ENCODE measurements around the gene HLA-DQA1. TPM values are rescaled to one million over a fixed set of nuclear protein-coding genes. Genes with fewer than 3 reads are reported as not detected.

HLA-DQA1 gene
- total and polyA plus RNA-seq, 2 donors (not counting 1 experiment from before 2014, with no cell fraction given): 0.10 TPM; not detected in 1

GRCh38 chr6:32662836-32663235, 25.6 kb downstream of the HLA-DQA1 start:
- Histone ChIP-seq H3K4me1 (ENCODE audit: control insufficient read depth, extremely low read depth, insufficient read depth, low read length) (no peaks in the 10 kb centered on the region), H4K20me1 (ENCODE audit: control insufficient read depth, extremely low read depth, insufficient read depth, low read length) (no peaks in the 10 kb centered on the region), H3K27me3 (ENCODE audit: control insufficient read depth, insufficient read depth, low read length) (peaks cover 7% of the 10 kb centered on the region), H3K27ac (ENCODE audit: insufficient read depth, low read length) (no peak overlapping the region), H3K79me2 (ENCODE audit: control insufficient read depth, insufficient read depth, low read length) (no peaks in the 10 kb centered on the region), H3K9ac (ENCODE audit: insufficient read depth, low read length) (no peak overlapping the region), H3K4me3 (replicated peaks in 1 of 4; ENCODE audit: control extremely low read depth in 1 of 4, insufficient read depth in 1 of 4, low read depth in 3 of 4, low read length in 4 of 4) (no peak overlapping the region), H2AFZ (ENCODE audit: low read length) (no peak overlapping the region), H3K9me3 (ENCODE audit: control insufficient read depth, insufficient read depth, low read depth, low read length) (no peaks in the 10 kb centered on the region), H3K36me3 (ENCODE audit: control insufficient read depth, insufficient read depth, low read length) (no peaks in the 10 kb centered on the region), H3K4me2 (ENCODE audit: extremely low read depth, insufficient read depth, low read length) (no peak overlapping the region)
- no peak for DNase-seq (ENCODE audit: low read depth in 2 of 2)
- TF ChIP-seq EZH2 (IDR thresholded peaks at IDR 0.05; ENCODE audit: low read length, missing control alignments): no peak
- no peak for TF ChIP-seq CTCF (conservative IDR thresholded peaks at IDR 0.05 in 1 of 2, IDR thresholded peaks at IDR 0.05 in 1 of 2; ENCODE audit: low read depth in 1 of 2, low read length in 2 of 2)

- TF ChIP-seq EZH2 (IDR thresholded peaks at IDR 0.05; ENCODE audit: low read length, missing control alignments): no peak
- TF ChIP-seq CTCF (conservative IDR thresholded peaks at IDR 0.05 in 1 of 2, IDR thresholded peaks at IDR 0.05 in 1 of 2; ENCODE audit: low read depth in 1 of 2, low read length in 2 of 2): no peak
- H3K9me3 ChIP-seq (ENCODE audit: control insufficient read depth, insufficient read depth, low read depth, low read length): no peaks in the 10 kb centered on the region
- H4K20me1 ChIP-seq (ENCODE audit: control insufficient read depth, extremely low read depth, insufficient read depth, low read length): no peaks in the 10 kb centered on the region
- H3K27me3 ChIP-seq (ENCODE audit: control insufficient read depth, insufficient read depth, low read length): peaks cover 7% of the 10 kb centered on the region
- no peak overlapping the region for H2AFZ ChIP-seq (ENCODE audit: low read length)
- H3K9ac ChIP-seq (ENCODE audit: insufficient read depth, low read length): no peak overlapping the region
- H3K79me2 ChIP-seq (ENCODE audit: control insufficient read depth, insufficient read depth, low read length): no peaks in the 10 kb centered on the region
- H3K4me3 ChIP-seq (replicated peaks in 1 of 4; ENCODE audit: control extremely low read depth in 1 of 4, insufficient read depth in 1 of 4, low read depth in 3 of 4, low read length in 4 of 4): no peak overlapping the region
- DNase-seq (ENCODE audit: low read depth in 2 of 2): no peak
- H3K36me3 ChIP-seq (ENCODE audit: control insufficient read depth, insufficient read depth, low read length): no peaks in the 10 kb centered on the region
- no peaks in the 10 kb centered on the region for H3K4me1 ChIP-seq (ENCODE audit: control insufficient read depth, extremely low read depth, insufficient read depth, low read length)
- H3K4me2 ChIP-seq (ENCODE audit: extremely low read depth, insufficient read depth, low read length): no peak overlapping the region
- no peak overlapping the region for H3K27ac ChIP-seq (ENCODE audit: insufficient read depth, low read length)
Measured at GRCh38 chr6:32664354-32664753, 27.1 kb downstream of the HLA-DQA1 start.

GRCh38 chr6:32664827-32665362, 27.7 kb downstream of the HLA-DQA1 start:
- DNase-seq (ENCODE audit: low read depth in 2 of 2): no peak
- Histone ChIP-seq H3K4me3 (replicated peaks in 1 of 4; ENCODE audit: control extremely low read depth in 1 of 4, insufficient read depth in 1 of 4, low read depth in 3 of 4, low read length in 4 of 4) (no peak overlapping the region), H3K36me3 (ENCODE audit: control insufficient read depth, insufficient read depth, low read length) (no peaks in the 10 kb centered on the region), H3K27me3 (ENCODE audit: control insufficient read depth, insufficient read depth, low read length) (peaks cover 7% of the 10 kb centered on the region), H3K79me2 (ENCODE audit: control insufficient read depth, insufficient read depth, low read length) (no peaks in the 10 kb centered on the region), H3K4me2 (ENCODE audit: extremely low read depth, insufficient read depth, low read length) (no peak overlapping the region), H2AFZ (ENCODE audit: low read length) (no peak overlapping the region), H3K4me1 (ENCODE audit: control insufficient read depth, extremely low read depth, insufficient read depth, low read length) (no peaks in the 10 kb centered on the region), H3K9ac (ENCODE audit: insufficient read depth, low read length) (no peak overlapping the region), H3K9me3 (ENCODE audit: control insufficient read depth, insufficient read depth, low read depth, low read length) (no peaks in the 10 kb centered on the region), H3K27ac (ENCODE audit: insufficient read depth, low read length) (no peak overlapping the region), H4K20me1 (ENCODE audit: control insufficient read depth, extremely low read depth, insufficient read depth, low read length) (no peaks in the 10 kb centered on the region)
- TF ChIP-seq EZH2 (IDR thresholded peaks at IDR 0.05; ENCODE audit: low read length, missing control alignments) (no peak), CTCF (conservative IDR thresholded peaks at IDR 0.05 in 1 of 2, IDR thresholded peaks at IDR 0.05 in 1 of 2; ENCODE audit: low read depth in 1 of 2, low read length in 2 of 2) (no peak)
